Measurements from ENCODE around the gene GRHL1.

Gene GRHL1

GRCh38 chr2:9949992-9950520 lies 1.4 kb upstream of the GRHL1 start:
- DNase-seq: no peak

- DNase-seq: peak; percentile 53
These were observed 797 bp upstream of the GRHL1 start for GRCh38 chr2:9950521-9951271.

GRCh38 chr2:9951272-9951521 lies 296 bp upstream of the GRHL1 start:
- no peak for DNase-seq

DNA sequence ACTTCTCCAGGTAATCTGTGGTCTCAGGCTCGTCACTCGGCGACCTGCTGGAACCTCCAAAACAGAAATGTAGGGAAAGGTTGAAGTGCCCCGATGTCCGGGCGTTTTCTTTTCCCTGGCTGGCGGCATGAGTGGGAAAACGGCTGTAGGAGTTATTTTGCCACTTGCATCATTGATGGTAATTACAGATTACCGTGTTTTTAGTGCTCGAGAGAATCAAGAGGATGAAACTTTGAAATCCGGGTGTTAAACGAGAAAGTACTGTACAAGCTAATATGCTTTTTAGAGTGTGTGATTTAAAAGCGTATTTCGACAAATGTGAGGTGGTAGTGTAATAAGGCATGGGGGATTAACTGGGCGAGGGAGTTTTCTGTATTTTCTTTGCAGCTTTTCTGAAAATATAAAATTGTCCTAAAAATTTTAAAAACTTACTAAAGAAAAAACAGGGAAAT lies 819 bp downstream of the GRHL1 start:
- no peak for DNase-seq

DNA sequence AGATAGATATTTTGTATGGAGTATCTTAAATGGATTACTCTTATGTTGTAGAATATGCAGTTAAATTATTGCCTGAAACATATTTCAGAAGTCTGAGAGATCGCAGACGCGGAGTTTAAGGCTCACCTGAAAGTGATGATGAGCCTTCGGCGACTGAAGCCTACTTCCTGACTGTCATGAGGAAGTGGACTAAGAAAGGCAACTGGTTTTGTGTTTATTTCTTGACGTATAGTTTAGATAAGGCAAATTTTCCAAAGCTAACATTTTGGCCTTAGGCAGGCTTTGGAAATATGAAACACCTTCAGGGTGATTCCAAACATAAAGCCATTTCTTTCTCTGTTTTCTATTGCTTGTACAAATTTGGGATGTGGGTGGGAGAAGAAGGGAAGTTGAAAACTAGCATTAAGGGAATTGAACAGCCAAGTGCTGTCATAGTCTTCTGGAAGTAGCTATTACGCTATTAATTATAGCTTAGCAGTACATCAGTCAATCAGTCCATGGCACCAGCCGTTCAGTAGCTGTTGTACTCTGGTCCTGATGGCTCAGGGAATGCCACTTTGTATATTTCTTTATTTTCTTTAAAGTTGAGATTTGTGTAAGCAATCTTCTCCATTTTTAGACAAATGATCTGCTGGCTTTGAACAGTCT lies 1.5 kb downstream of the GRHL1 start:
- no peak for DNase-seq

GRCh38 chr2:9954136-9954535 lies 2.6 kb downstream of the GRHL1 start:
- DNase-seq: no peak

DNA sequence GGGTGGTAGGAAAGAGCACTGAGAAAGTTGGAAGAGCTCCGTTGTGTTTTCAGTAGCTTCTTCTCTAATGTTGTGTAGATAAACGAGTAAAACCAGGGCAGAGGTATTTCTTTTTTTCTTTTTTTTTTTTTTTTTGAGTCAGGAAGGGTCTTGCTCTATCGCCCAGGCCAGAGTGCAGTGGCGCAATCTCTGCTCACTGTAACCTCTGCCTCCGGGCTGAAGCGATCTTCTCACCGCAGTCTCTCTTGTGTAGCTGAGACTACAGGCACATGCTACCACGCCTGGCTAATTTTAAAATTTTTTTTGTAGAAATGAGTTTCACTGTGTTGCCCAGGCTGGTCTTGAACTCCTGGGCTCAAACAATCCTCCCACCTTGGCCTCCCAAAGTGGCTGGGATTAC lies 6.6 kb downstream of the GRHL1 start:
- no peak for DNase-seq

- no peak for DNase-seq
These were observed 7.8 kb downstream of the GRHL1 start for GRCh38 chr2:9959262-9959661.

- no peak for DNase-seq
These were observed 9.5 kb downstream of the GRHL1 start for GRCh38 chr2:9961013-9961412.

- no peak for DNase-seq
These were observed 13.0 kb downstream of the GRHL1 start for GRCh38 chr2:9964334-9964980.

- DNase-seq: no peak
These were observed 13.8 kb downstream of the GRHL1 start for GRCh38 chr2:9965119-9965822.

DNA sequence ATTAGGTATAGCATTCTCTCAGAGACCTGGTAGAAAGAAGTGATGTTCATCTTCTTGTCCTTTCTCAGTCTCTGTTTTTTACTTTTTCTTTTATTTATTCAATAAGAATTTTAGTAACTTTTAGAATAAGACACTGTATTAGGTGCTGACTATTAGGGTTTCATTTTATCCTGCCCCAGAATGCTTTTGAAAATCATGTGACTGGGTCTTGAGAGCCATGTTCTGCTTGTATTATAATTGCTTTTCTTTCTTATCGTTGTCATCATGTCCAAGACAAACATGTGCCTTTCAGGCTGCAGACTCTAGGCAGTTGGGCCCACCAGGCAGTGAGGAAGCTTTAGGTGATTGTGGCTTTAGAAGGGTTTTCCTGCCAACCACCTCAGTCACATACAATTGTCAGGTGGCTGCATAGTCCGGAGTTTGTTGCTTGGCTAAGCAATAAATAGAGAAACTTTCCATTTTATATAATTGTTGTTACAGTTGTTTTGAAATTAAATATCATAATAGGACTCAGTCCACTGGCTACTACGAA lies 15.1 kb downstream of the GRHL1 start:
- DNase-seq: no peak

DNA sequence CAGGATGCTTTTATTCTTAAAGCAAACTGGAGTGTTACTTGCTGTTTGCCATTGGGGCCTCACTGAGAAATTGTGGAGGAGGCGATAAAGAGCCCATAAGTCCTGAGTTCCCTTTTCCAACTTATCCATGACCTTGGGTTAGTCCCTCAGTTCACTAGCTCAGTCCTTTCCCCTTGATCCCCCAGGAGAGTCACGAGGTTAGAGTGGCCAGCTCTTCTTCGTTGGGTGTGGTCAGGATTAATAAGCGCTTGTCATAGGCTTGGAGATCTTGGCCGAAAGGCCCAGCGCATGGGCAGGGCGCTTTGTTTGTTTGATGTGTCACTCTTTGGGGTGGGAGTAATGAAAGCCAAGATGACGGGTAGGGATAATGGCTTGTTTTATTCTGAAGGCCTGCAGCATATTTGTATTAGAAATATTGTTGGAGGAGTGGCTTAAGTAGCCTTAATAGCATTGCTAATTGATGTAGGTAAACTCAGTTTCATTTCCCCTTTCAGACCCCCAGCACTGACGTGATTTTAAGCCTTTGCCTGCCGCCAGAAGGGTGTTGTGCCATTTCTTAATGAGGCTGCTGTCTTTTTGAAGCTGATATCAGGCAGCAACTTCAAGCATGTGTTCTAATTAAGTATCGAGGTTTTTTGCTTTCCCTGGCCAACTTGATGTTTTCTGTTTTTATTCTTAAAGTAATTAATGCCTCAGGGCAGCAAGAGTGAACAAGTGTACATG lies 15.7 kb downstream of the GRHL1 start:
- DNase-seq: no peak

- no peak for DNase-seq
These were observed 17.3 kb downstream of the GRHL1 start for GRCh38 chr2:9968553-9969497.

GRCh38 chr2:9970200-9971044 lies 18.9 kb downstream of the GRHL1 start:
- no peak for DNase-seq

- DNase-seq: no peak
These were observed 19.8 kb downstream of the GRHL1 start for GRCh38 chr2:9971105-9971818.

GRCh38 chr2:9971890-9972289 lies 20.4 kb downstream of the GRHL1 start:
- DNase-seq: no peak

DNA sequence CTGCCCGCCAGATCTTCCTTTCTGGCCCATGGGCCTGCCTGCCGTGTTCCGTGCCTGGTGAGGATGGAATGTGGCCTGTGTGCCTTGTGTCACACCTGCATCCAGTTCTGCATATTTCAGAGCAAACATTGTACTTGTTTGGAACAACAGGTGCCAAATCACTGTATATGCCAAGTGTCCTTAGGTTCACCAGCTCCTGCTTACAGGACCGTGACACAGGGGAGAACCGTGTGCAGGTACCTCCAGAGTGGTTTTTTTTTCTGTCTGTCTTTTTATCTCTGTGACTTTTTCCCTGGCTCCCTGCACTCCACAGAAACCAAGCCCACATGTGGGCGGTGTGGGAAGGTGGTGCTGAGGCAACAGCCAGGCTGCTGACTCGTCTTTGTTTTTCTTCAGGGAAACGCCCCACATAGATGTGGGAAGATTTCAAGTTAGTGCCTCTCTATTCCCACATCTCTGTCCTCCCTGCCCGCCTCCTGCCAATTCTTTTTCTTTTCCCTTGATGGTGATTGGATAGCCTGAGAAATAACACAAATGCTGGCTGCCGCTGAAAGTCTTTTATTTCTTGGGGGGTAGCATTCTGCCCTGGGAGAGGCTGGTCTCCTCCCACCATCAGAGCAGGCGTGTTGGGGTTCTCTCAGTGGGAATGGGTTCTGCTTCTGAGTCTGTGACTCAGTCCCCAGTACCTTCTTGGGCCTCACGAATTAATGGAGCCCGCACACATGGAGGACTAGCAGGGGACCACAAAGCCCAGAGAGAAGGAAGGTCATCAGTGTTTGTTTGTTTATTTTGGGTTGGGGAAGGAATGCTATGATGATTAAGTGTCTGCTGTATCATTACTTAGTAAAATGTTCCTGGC lies 21.4 kb downstream of the GRHL1 start:
- DNase-seq: no peak

DNA sequence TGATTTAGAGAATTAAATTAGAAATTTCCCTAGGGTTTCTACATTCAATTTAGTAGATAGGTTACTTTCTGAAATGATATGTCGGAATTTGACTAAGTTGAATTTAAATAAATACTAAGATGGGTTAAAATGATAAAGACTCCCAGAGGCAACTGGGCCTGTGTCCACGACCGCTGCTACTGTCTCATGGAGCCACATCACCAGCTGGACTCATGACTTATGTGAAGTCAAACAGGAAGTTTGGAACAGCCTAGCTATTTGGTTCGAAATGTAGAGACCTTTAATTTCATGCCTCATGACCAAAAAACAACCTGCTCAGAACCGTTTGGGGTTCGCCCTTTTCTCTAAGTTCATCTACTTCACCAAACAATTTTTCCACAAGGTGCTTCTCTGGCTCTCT lies 22.2 kb downstream of the GRHL1 start:
- no peak for DNase-seq
